ENCODE results near the gene LTBP1. TPM values are rescaled to one million over a fixed set of nuclear protein-coding genes. Genes with fewer than 3 reads are reported as not detected.

The LTBP1 gene
- total and polyA plus RNA-seq, 2 of the 13 experiments (the other 11 are each of a cell fraction or from before 2014, with no cell fraction given) = 0.12 to 0.22 TPM

GRCh38 chr2:33058716-33059470, 112.1 kb downstream of the LTBP1 start:
- no peaks in the 10 kb centered on the region for H3K9me3 ChIP-seq (ENCODE audit: low read length)
- H4K20me1 ChIP-seq (ENCODE audit: insufficient read depth, low read length) = no peaks in the 10 kb centered on the region
- DNase-seq (ENCODE audit: low spot score) (no peak), FAIRE-seq (no peak), ATAC-seq (no peak)
- BruUV-seq (replicated peaks) = no TSS peak
- 33% methylated on average over 8 of the region's 8 CpGs for WGBS (ENCODE audit: low lambda C conversion rate)
- H3K36me3 ChIP-seq (replicated peaks in 1 of 2; ENCODE audit: control insufficient read depth in 1 of 2, insufficient read depth in 2 of 2, low read length in 2 of 2) = no peaks in the 10 kb centered on the region
- intact Hi-C loops (cut with micrococcal nuclease; ENCODE audit: unreplicated experiment) (no loop called here), in situ Hi-C loops (cut with HindIII; ENCODE audit: extremely low pct_ligation_motif_present, low pct_unique_long_range_greater_than_20kb) (no loop called here)
- no peak for TF ChIP-seq RFX3 (CRISPR knock-in tag; IDR thresholded peaks at IDR 0.05)
- TF ChIP-seq, protein P1, sequence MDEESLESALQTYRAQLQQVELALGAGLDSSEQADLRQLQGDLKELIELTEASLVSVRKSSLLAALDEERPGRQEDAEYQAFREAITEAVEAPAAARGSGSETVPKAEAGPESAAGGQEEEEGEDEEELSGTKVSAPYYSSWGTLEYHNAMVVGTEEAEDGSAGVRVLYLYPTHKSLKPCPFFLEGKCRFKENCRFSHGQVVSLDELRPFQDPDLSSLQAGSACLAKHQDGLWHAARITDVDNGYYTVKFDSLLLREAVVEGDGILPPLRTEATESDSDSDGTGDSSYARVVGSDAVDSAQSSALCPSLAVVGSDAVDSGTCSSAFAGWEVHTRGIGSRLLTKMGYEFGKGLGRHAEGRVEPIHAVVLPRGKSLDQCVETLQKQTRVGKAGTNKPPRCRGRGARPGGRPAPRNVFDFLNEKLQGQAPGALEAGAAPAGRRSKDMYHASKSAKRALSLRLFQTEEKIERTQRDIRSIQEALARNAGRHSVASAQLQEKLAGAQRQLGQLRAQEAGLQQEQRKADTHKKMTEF (CRISPR knock-in tag; IDR thresholded peaks at IDR 0.05) = no peak
- TF ChIP-seq, protein P2, sequence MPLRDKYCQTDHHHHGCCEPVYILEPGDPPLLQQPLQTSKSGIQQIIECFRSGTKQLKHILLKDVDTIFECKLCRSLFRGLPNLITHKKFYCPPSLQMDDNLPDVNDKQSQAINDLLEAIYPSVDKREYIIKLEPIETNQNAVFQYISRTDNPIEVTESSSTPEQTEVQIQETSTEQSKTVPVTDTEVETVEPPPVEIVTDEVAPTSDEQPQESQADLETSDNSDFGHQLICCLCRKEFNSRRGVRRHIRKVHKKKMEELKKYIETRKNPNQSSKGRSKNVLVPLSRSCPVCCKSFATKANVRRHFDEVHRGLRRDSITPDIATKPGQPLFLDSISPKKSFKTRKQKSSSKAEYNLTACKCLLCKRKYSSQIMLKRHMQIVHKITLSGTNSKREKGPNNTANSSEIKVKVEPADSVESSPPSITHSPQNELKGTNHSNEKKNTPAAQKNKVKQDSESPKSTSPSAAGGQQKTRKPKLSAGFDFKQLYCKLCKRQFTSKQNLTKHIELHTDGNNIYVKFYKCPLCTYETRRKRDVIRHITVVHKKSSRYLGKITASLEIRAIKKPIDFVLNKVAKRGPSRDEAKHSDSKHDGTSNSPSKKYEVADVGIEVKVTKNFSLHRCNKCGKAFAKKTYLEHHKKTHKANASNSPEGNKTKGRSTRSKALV (CRISPR knock-in tag; IDR thresholded peaks at IDR 0.05) = no peak
- no peak for TF ChIP-seq ZKSCAN1 (IDR thresholded peaks at IDR 0.05; ENCODE audit: low read length)
- no peak for TF ChIP-seq ZSCAN9 (CRISPR knock-in tag; IDR thresholded peaks at IDR 0.05; ENCODE audit: borderline replicate concordance)
- no peak for TF ChIP-seq GATAD1 (CRISPR knock-in tag; IDR thresholded peaks at IDR 0.05)
- TF ChIP-seq ZSCAN22 (CRISPR knock-in tag; IDR thresholded peaks at IDR 0.05) = no peak
- TF ChIP-seq NR2F2 (IDR thresholded peaks at IDR 0.05; ENCODE audit: borderline replicate concordance, low read depth) = no peak
- no peak overlapping the region for H3K4me2 ChIP-seq (ENCODE audit: low read depth, low read length)
- H3K27me3 ChIP-seq (ENCODE audit: control insufficient read depth in 1 of 2, insufficient read depth in 2 of 2, low read length in 2 of 2) = no peaks in the 10 kb centered on the region
- H2AFZ ChIP-seq (ENCODE audit: low read length) = no peak overlapping the region
- H3K4me3 ChIP-seq (replicated peaks in 1 of 3; ENCODE audit: insufficient read depth in 1 of 3, low read depth in 2 of 3, low read length in 3 of 3) = no peak overlapping the region
- H3K27ac ChIP-seq (ENCODE audit: extremely low read length, insufficient read depth, low read length) = no peak overlapping the region
- no peak overlapping the region for H3K9ac ChIP-seq (ENCODE audit: insufficient read depth, low read depth, low read length)
- peaks cover 9% of the 10 kb centered on the region for H3K4me1 ChIP-seq (ENCODE audit: insufficient read depth, low read length)
- ChIA-PET CTCF (ENCODE audit: low intra/inter-chr PET ratio, low total read pairs) (no interaction called here), POLR2A (no interaction called here)
- H3K79me2 ChIP-seq (ENCODE audit: insufficient read depth, low read length) = no peaks in the 10 kb centered on the region

Data from HepG2 (cell line).